PC-3 (cell line): ENCODE results near the gene REEP6. TPM values are rescaled to one million over a fixed set of nuclear protein-coding genes. Genes with fewer than 3 reads are reported as not detected.

Source experiments
- ATAC-seq: fragments of 200-7000 bp; cut with Tn5 transposase; 2 replicates; pipeline ENCODE4 v1.9.1; 2020; ENCODE audit warnings: mild to moderate bottlenecking, moderate library complexity
- BruUV-seq: library from RNA; stranded (reverse); fragments of 400-500 nt; replicated peaks from 2 replicates; lab custom pipeline; 2021; lab: Mats Ljungman, UMichigan
- CTCF ChIA-PET: fragments of 300-600 bp; sonication (Branson Sonifier 250); formaldehyde crosslinking; loops from one replicate; lab custom pipeline; 2022; ENCODE audit warnings: antibody characterized with exemption; lab: Charles Lee
- POLR2A ChIA-PET: fragments of 300-600 bp; sonication (Branson Sonifier 250); formaldehyde crosslinking; loops from one replicate; lab custom pipeline; 2022; ENCODE audit warnings: antibody characterized with exemption; ENCODE audit not compliant: unreplicated experiment; lab: Charles Lee
- DNase-seq: peaks from one replicate; pipeline ENCODE4 v3.0.0-alpha.2; 2015
- H2AFZ ChIP-seq: fragments of 300-600 bp; sonication (generic); 2 replicates; pipeline ENCODE4 v1.6.0; 2016; ENCODE audit warnings: antibody characterized with exemption, low read length
- H3F3A ChIP-seq: fragments of 300-600 bp; sonication (generic); one replicate; pipeline ENCODE4 v1.6.0; 2017; ENCODE audit warnings: antibody characterized with exemption, low read length, control low read depth, mild to moderate bottlenecking; ENCODE audit not compliant: unreplicated experiment
- H3K27ac ChIP-seq: fragments of 300-600 bp; sonication (generic); 2 replicates; pipeline ENCODE4 v1.5.1; 2016; ENCODE audit warnings: mild to moderate bottlenecking, low read length
- H3K27me3 ChIP-seq: fragments of 300-600 bp; sonication (generic); 2 replicates; pipeline ENCODE4 v1.6.1; 2016; ENCODE audit warnings: low read length, mixed read lengths
- H3K36me3 ChIP-seq: fragments of 300-600 bp; sonication (generic); 2 replicates; pipeline ENCODE4 v1.6.1; 2016; ENCODE audit warnings: low read depth, mixed run types, low read length, mixed read lengths
- H3K4me1 ChIP-seq: fragments of 300-600 bp; sonication (generic); 2 replicates; pipeline ENCODE4 v1.5.1; 2016; ENCODE audit warnings: low read length; ENCODE audit not compliant: insufficient read depth
- H3K4me2 ChIP-seq: fragments of 300-600 bp; sonication (generic); 2 replicates; pipeline ENCODE4 v1.6.0; 2016; ENCODE audit warnings: low read length
- H3K4me3 ChIP-seq: fragments of 300-600 bp; sonication (generic); 2 replicates; pipeline ENCODE4 v1.5.1; 2016; ENCODE audit warnings: mild to moderate bottlenecking, low read length, mixed read lengths
- H3K79me2 ChIP-seq: fragments of 300-600 bp; sonication (generic); 2 replicates; pipeline ENCODE4 v1.6.1; 2017; ENCODE audit warnings: low read length, mixed read lengths
- H3K9ac ChIP-seq: fragments of 300-600 bp; sonication (generic); 2 replicates; pipeline ENCODE4 v1.6.0; 2016; ENCODE audit warnings: mild to moderate bottlenecking, low read length
- H3K9me2 ChIP-seq: fragments of 300-600 bp; sonication (generic); replicated peaks from 2 replicates; pipeline ENCODE4 v1.6.1; 2016; ENCODE audit warnings: mixed run types, low read length, mixed read lengths
- H3K9me3 ChIP-seq: fragments of 300-600 bp; sonication (generic); 2 replicates; pipeline ENCODE4 v1.6.1; 2016; ENCODE audit warnings: low read length, mixed read lengths
- H4K20me1 ChIP-seq: fragments of 300-600 bp; sonication (generic); 2 replicates; pipeline ENCODE4 v1.6.1; 2016; ENCODE audit warnings: low read length, mixed read lengths
- CTCF ChIP-seq: fragments of 300-600 bp; sonication (generic); conservative IDR thresholded peaks from 2 replicates; pipeline ENCODE4 v1.5.1; 2017; ENCODE audit warnings: antibody characterized with exemption, low read depth, mild to moderate bottlenecking, low read length
- EZH2 ChIP-seq: fragments of 300-600 bp; sonication (generic); IDR thresholded peaks from one replicate; pipeline ENCODE4 v1.6.1; 2017; ENCODE audit warnings: antibody characterized with exemption, mild to moderate bottlenecking, low read length; ENCODE audit not compliant: unreplicated experiment
- EZH2phosphoT487 ChIP-seq: fragments of 300-600 bp; sonication (generic); IDR thresholded peaks from 2 replicates; pipeline ENCODE4 v1.6.1; 2018; ENCODE audit warnings: mild to moderate bottlenecking, antibody characterized with exemption, low read length, borderline replicate concordance
- intact Hi-C: fragments of 100-400 bp; cut with micrococcal nuclease; formaldehyde crosslinking; loops from 2 replicates; pipeline ENCODE4 v1.9.0; 2023
- total RNA-seq: library from RNA; depleted of rRNA; stranded (reverse); fragments of >200 nt; gene quantifications from 2 replicates; pipeline ENCODE4 v1.2.3, GENCODE V29; 2014

The REEP6 gene
- total RNA-seq, 1 experiment from 2014 or later, result 27.2 TPM

GRCh38 chr19:1507763-1508506, 17.0 kb downstream of the REEP6 start:
- peak; percentile 82 for ATAC-seq

DNA sequence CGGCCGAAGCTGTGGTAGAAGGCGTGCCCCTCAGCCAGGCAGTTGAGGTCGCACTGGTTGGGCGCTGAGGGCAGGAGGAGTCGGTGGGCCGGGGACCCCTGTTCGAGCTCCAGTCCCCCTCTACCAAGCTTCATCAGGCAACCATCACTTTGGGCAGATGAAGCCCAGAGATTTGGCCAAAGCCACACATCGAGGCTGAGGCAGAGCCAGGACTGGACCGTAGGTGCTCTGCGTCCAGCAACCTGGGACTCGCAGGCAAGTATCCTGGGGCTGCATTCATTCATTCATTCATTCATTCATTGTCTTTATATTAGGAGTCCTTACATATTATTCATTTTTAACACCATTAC, 17.5 kb downstream of the REEP6 start:
- Histone ChIP-seq H3K9me3 (no peaks in the 10 kb centered on the region), H3K9me2 (no peaks in the 10 kb centered on the region), H3K4me1 (peaks cover 3% of the 10 kb centered on the region; the same call in 1 of the 2 replicates), H3K4me3 (0 out of 2 replicates have a peak overlapping the region, but pooled peaks have one; percentile 18), H3K4me2 (peak overlapping the region; percentile 34; the same call in 1 of the 2 replicates), H2AFZ (no peak overlapping the region), H3F3A (no peaks in the 10 kb centered on the region), H3K36me3 (no peaks in the 10 kb centered on the region), H4K20me1 (no peaks in the 10 kb centered on the region), H3K27ac (no peak overlapping the region), H3K27me3 (no peaks in the 10 kb centered on the region), H3K79me2 (peaks cover 3% of the 10 kb centered on the region; the same call in 1 of the 2 replicates), H3K9ac (no peak overlapping the region)
- no peak for TF ChIP-seq CTCF
- no peak for TF ChIP-seq EZH2phosphoT487
- no peak for TF ChIP-seq EZH2
- ATAC-seq, result no peak
- CTCF ChIA-PET, result no interaction called here
- DNase-seq, result no peak
- POLR2A ChIA-PET, result interaction anchor here (0.6 kb wide), 1 partner anchor 196 kb away, joined by 11 read pairs; no protein-coding TSS in a partner anchor
- BruUV-seq, result no TSS peak
- intact Hi-C loops, result no loop called here

More at GRCh38 chr19:1507763-1508506, 17.0 kb downstream of the REEP6 start:
- peaks cover 3% of the 10 kb centered on the region; the same call in 1 of the 2 replicates for H3K4me1 ChIP-seq
- peak overlapping the region; percentile 90 for H3K4me2 ChIP-seq
- no peak for TF ChIP-seq EZH2phosphoT487
- no peak for TF ChIP-seq CTCF
- TF ChIP-seq EZH2, result no peak
- H2AFZ ChIP-seq, result peak overlapping the region; percentile 91
- H3K9ac ChIP-seq, result peak overlapping the region; percentile 72
- peak; percentile 89 for DNase-seq
- no peaks in the 10 kb centered on the region for H3K36me3 ChIP-seq
- H3K9me3 ChIP-seq, result no peaks in the 10 kb centered on the region
- peaks cover 3% of the 10 kb centered on the region; the same call in 1 of the 2 replicates for H3K79me2 ChIP-seq
- POLR2A ChIA-PET, result interaction anchor here (0.6 kb wide), 1 partner anchor 196 kb away, joined by 11 read pairs; no protein-coding TSS in a partner anchor
- H4K20me1 ChIP-seq, result no peaks in the 10 kb centered on the region
- CTCF ChIA-PET, result no interaction called here
- no peaks in the 10 kb centered on the region for H3K9me2 ChIP-seq
- H3F3A ChIP-seq, result no peaks in the 10 kb centered on the region
- no TSS peak for BruUV-seq
- peak overlapping the region; percentile 66 for H3K4me3 ChIP-seq
- intact Hi-C loops, result no loop called here
- H3K27me3 ChIP-seq, result no peaks in the 10 kb centered on the region
- H3K27ac ChIP-seq, result peak overlapping the region; percentile 78
